HepG2 (cell line): ENCODE results near the gene PKP4. TPM values are rescaled to one million over a fixed set of nuclear protein-coding genes. Genes with fewer than 3 reads are reported as not detected.
A peak's percentile ranks its signal among the peaks of the same experiment; 100 is the strongest.

Source experiments
- AHR ChIP-seq: IDR thresholded peaks from 2 replicates; pipeline ENCODE4 v1.6.1; 2018; ENCODE audit warnings: missing genetic modification reagents, missing compliant biosample characterization
- ARID2 ChIP-seq: sonication (generic); formaldehyde crosslinking; IDR thresholded peaks from 2 replicates; pipeline ENCODE4 v1.8.1; 2022; ENCODE audit warnings: mild to moderate bottlenecking, missing genetic modification reagents, borderline replicate concordance
- GFI1 ChIP-seq: sonication (generic); formaldehyde crosslinking; IDR thresholded peaks from 2 replicates; pipeline ENCODE4 v1.5.0; 2020; ENCODE audit warnings: missing genetic modification reagents, mild to moderate bottlenecking, borderline replicate concordance
- JUN ChIP-seq: sonication (generic); formaldehyde crosslinking; IDR thresholded peaks from 2 replicates; pipeline ENCODE4 v1.4.0; 2020; ENCODE audit warnings: mild to moderate bottlenecking, missing genetic modification reagents
- MAZ ChIP-seq, 2 experiments: sonication (generic) in 1 of 2; formaldehyde crosslinking in 1 of 2; IDR thresholded peaks; 2 replicates each; pipeline versions ENCODE4 v1.5.0 to v1.6.1; 2012 to 2020; ENCODE audit warnings: low read depth in 2 of 2, mild to moderate bottlenecking in 2 of 2, borderline replicate concordance in 1 of 2, improper control_type of control experiment in 1 of 2, low read length in 1 of 2, missing genetic modification reagents in 1 of 2, moderate library complexity in 1 of 2
- NFE2L1 ChIP-seq: sonication (generic); formaldehyde crosslinking; IDR thresholded peaks from 2 replicates; pipeline ENCODE4 v1.4.0; 2020; ENCODE audit warnings: missing genetic modification reagents, mild to moderate bottlenecking, borderline replicate concordance
- ZBTB38 ChIP-seq: sonication (generic); formaldehyde crosslinking; IDR thresholded peaks from 2 replicates; pipeline ENCODE4 v1.5.1; 2020; ENCODE audit warnings: mild to moderate bottlenecking, missing genetic modification reagents
- ZNF614 ChIP-seq: IDR thresholded peaks from 2 replicates; pipeline ENCODE4 v1.6.1; 2018; ENCODE audit warnings: missing biosample characterization, missing genetic modification reagents, inconsistent platforms, borderline replicate concordance
- polyA plus RNA-seq, 8 experiments: library from polyadenylated mRNA; depleted of rRNA in 3 of 8; stranded (reverse) in 7 of 8; unstranded in 1 of 8; fragments of >200 nt; fragmentation: Illumina TruSeq in 4 of 8; extraction: Trizol in 4 of 8; gene quantifications; 2 replicates each; pipeline versions ENCODE4 v1.2.1 to v1.2.3, GENCODE V29; 2011 to 2016; ENCODE audit warnings: low read depth in 4 of 8, missing spikeins in 1 of 8, mixed read lengths in 1 of 8; ENCODE audit not compliant: insufficient read depth in 1 of 8
- total RNA-seq, 5 experiments: library from RNA; depleted of rRNA; stranded (reverse); fragments of >200 nt; fragmentation: Illumina TruSeq; extraction: Trizol; gene quantifications; 2 replicates each; pipeline ENCODE4 v1.2.3, GENCODE V29; 2016; ENCODE audit warnings: low read depth in 1 of 5
- TF ChIP-seq, protein P1 (sequence below), 2 experiments: sonication (generic) in 1 of 2; formaldehyde crosslinking in 1 of 2; IDR thresholded peaks; 2 replicates each; pipeline versions ENCODE4 v1.4.0 to v1.6.1; 2018 to 2020; ENCODE audit warnings: missing genetic modification reagents in 2 of 2, borderline replicate concordance in 1 of 2, low read depth in 1 of 2, mild to moderate bottlenecking in 1 of 2, missing biosample characterization in 1 of 2
- TF ChIP-seq, protein P2 (sequence below): sonication (generic); formaldehyde crosslinking; IDR thresholded peaks from 2 replicates; pipeline ENCODE4; 2020; ENCODE audit warnings: missing genetic modification reagents, mild to moderate bottlenecking, borderline replicate concordance

The PKP4 gene
- total and polyA plus RNA-seq, 2 of the 13 experiments (the other 11 are each of a cell fraction or from before 2014, with no cell fraction given): 80.9 to 90.5 TPM

GRCh38 chr2:158456309-158457066 is at the start of gene PKP4, which contains the start of gene CCDC148 (continued):
- TF ChIP-seq, protein P1, sequence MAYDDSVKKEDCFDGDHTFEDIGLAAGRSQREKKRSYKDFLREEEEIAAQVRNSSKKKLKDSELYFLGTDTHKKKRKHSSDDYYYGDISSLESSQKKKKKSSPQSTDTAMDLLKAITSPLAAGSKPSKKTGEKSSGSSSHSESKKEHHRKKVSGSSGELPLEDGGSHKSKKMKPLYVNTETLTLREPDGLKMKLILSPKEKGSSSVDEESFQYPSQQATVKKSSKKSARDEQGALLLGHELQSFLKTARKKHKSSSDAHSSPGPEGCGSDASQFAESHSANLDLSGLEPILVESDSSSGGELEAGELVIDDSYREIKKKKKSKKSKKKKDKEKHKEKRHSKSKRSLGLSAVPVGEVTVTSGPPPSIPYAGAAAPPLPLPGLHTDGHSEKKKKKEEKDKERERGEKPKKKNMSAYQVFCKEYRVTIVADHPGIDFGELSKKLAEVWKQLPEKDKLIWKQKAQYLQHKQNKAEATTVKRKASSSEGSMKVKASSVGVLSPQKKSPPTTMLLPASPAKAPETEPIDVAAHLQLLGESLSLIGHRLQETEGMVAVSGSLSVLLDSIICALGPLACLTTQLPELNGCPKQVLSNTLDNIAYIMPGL (CRISPR knock-in tag; IDR thresholded peaks at IDR 0.05; ENCODE audit: borderline replicate concordance in 1 of 2, low read depth in 1 of 2): no peak
- TF ChIP-seq GFI1 (CRISPR knock-in tag) (no peak), MAZ (IDR thresholded peaks at IDR 0.05; ENCODE audit: borderline replicate concordance, low read depth, low read length) (peak; percentile 73), MAZ (CRISPR knock-in tag; IDR thresholded peaks at IDR 0.05; ENCODE audit: low read depth) (peak; percentile 32; the same call in 1 of the 2 replicates), JUN (CRISPR knock-in tag) (no peak), AHR (CRISPR knock-in tag) (no peak), ZBTB38 (CRISPR knock-in tag) (no peak), NFE2L1 (CRISPR knock-in tag) (no peak), ZNF614 (no peak), ARID2 (CRISPR knock-in tag) (no peak)
- TF ChIP-seq, protein P2, sequence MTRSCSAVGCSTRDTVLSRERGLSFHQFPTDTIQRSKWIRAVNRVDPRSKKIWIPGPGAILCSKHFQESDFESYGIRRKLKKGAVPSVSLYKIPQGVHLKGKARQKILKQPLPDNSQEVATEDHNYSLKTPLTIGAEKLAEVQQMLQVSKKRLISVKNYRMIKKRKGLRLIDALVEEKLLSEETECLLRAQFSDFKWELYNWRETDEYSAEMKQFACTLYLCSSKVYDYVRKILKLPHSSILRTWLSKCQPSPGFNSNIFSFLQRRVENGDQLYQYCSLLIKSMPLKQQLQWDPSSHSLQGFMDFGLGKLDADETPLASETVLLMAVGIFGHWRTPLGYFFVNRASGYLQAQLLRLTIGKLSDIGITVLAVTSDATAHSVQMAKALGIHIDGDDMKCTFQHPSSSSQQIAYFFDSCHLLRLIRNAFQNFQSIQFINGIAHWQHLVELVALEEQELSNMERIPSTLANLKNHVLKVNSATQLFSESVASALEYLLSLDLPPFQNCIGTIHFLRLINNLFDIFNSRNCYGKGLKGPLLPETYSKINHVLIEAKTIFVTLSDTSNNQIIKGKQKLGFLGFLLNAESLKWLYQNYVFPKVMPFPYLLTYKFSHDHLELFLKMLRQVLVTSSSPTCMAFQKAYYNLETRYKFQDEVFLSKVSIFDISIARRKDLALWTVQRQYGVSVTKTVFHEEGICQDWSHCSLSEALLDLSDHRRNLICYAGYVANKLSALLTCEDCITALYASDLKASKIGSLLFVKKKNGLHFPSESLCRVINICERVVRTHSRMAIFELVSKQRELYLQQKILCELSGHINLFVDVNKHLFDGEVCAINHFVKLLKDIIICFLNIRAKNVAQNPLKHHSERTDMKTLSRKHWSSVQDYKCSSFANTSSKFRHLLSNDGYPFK (CRISPR knock-in tag): no peak; the same call in 1 of the 2 replicates
- TF ChIP-seq, all 625 proteins: peak for 89
